Keratinocyte (primary cell): ENCODE measurements around the gene CD68.

Source experiments
- CTCF ChIP-seq, 3 experiments: IDR thresholded peaks in 1 of 3; conservative IDR thresholded peaks in 1 of 3; optimal IDR thresholded peaks in 1 of 3; 2 replicates in 2 of 3; 3 replicates in 1 of 3; pipeline versions ENCODE3 to v1.5.1; 2011; ENCODE audit warnings: low read length in 3 of 3, mild to moderate bottlenecking in 3 of 3, moderate library complexity in 2 of 3, control low read depth in 1 of 3, inconsistent platforms in 1 of 3; ENCODE audit not compliant: insufficient read depth in 2 of 3; ENCODE audit errors: extremely low read depth in 1 of 3
- EZH2 ChIP-seq: IDR thresholded peaks from one replicate; pipeline ENCODE4 v1.6.1; 2012; ENCODE audit warnings: inconsistent platforms, mild to moderate bottlenecking, low read length, moderate library complexity

- peak; percentile 84 to 91 (median 89) for TF ChIP-seq CTCF (optimal IDR thresholded peaks at IDR 0.05 in 1 of 3, IDR thresholded peaks at IDR 0.05 in 1 of 3, conservative IDR thresholded peaks at IDR 0.05 in 1 of 3; ENCODE audit: extremely low read depth in 1 of 3, insufficient read depth in 2 of 3, low read length in 3 of 3)
- TF ChIP-seq EZH2 = no peak
Measured at GRCh38 chr17:7586673-7587419, 7.4 kb downstream of the CD68 start.
